ENCODE measurements around the gene ALG6.

The ALG6 gene

GRCh38 chr1:63367215-63368103 is at the start of gene ALG6:
Gene ALG6 (plus strand): TSS chr1:63367627. CDS start chr1:63370978, 3,351 bp downstream.
- DNase-seq (ENCODE audit: low read depth in 3 of 3): peak; percentile 84 to 92 (median 86)

DNA sequence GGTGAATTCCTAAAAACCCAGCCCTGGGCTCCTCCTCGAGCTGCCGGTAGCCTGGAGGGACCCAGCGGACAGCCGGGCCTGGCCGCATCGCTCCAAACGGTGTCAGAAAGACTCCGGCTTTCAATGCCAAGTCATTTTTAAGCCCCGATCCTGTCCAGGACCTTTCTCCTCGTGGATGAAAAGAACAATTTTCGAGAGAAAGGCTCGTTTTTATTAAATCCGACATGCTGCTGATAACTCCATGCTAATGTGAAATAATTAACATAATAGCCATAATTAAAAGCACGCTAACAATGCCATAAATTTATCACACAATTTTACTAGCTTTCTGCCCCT is 49.6 kb upstream of the ALG6 start:
- no peak for DNase-seq (ENCODE audit: low read depth in 3 of 3)

GRCh38 chr1:63318201-63318979 is 49.0 kb upstream of the ALG6 start:
- DNase-seq (ENCODE audit: low read depth in 3 of 3): no peak

- DNase-seq (ENCODE audit: low read depth in 3 of 3): no peak
Observed at GRCh38 chr1:63319046-63320021, 48.1 kb upstream of the ALG6 start.

GRCh38 chr1:63320022-63320721 is 47.3 kb upstream of the ALG6 start:
- no peak for DNase-seq (ENCODE audit: low read depth in 3 of 3)

- no peak for DNase-seq (ENCODE audit: low read depth in 3 of 3)
Observed at GRCh38 chr1:63321066-63321784, 46.2 kb upstream of the ALG6 start.

DNA sequence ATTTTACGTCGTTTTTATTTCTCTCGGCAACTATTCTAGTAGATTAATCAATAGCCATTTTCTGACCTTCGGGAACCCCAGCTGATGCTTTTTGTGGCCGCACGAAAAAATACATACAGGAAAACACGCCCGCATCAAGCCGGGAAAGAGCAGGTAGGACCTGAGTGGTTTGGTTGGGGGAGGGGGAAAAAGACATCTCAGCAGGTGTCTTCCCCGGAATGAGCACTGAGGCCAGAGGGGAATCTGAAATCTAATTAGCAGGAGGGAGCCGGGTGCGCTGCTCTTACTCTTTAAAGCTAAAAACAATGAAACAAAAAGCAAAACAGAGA is 45.7 kb upstream of the ALG6 start:
- no peak for DNase-seq (ENCODE audit: low read depth in 3 of 3)

DNA sequence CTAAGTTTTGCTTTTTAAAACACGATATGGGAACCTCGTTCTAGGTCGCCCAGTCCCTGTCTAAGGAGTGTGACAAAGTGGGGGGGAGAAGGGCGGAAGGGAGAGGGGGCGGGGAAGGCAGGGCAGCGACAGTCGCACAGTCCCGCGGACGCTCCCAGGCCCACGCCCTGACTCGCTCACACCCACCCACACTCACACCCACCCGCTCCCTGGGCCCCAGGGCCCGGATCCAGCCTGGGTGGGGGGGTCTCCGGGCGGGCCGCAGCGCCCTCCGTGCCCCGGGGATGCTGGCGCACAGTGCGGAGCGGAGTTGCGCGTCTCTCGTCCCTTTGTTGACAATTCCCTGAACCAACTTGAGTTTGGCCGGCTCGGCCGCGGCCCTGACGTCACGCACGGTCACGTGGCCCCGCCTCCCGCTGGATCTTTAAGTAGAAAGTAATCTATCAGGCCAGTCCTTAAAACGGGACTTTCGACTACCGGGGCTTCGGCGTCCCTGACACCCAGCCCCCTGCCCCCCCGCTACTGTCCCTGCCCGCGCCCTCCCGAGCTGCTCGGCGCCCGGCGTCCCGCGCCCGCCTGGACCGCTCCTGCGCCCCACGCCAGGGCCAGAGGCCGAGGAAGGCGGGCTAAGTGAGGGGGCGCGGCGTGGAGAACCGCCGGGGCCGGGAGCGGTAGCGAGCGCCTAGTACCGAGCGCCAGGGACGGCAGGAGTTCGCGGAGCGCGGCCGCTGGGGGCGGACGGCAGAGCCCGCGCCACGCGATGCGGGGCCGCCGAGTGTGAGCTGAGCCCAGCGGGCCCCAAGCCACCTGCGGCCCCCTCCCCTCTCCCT is 45.1 kb upstream of the ALG6 start, which contains the start of gene FOXD3:
TSS of gene FOXD3 (plus strand) at position 454 of the 830 bp plus-strand sequence. CDS start 492 bp downstream, outside the sequence.
- DNase-seq (ENCODE audit: low read depth in 3 of 3): no peak

- no peak for DNase-seq (ENCODE audit: low read depth in 3 of 3)
Observed at GRCh38 chr1:63322944-63323864, 44.2 kb upstream of the ALG6 start.

DNA sequence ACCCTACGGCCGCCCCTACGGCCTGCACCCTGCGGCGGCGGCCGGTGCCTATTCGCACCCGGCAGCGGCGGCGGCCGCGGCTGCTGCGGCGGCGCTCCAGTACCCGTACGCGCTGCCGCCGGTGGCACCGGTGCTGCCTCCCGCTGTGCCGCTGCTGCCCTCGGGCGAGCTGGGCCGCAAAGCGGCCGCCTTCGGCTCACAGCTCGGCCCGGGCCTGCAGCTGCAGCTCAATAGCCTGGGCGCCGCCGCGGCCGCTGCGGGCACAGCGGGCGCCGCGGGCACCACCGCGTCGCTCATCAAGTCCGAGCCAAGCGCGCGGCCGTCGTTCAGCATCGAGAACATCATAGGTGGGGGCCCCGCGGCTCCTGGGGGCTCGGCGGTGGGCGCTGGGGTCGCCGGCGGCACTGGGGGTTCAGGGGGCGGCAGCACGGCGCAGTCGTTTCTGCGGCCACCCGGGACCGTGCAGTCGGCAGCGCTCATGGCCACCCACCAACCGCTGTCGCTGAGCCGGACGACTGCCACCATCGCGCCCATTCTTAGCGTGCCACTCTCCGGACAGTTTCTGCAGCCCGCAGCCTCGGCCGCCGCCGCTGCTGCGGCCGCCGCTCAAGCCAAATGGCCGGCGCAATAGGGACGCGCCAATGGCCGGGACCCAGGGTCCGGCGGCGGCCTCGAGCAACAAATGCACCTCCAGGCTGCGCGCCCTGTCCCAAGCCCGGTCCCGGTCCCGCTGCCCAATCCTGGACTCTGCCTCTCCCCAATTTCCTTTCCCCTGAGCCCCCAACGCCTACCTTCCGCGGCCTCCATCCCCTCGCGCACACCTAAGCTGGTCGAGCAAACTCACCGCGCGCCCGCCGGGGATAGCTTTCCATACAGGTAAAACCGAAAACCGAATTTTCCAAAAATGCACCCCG is 43.3 kb upstream of the ALG6 start:
- DNase-seq (ENCODE audit: low read depth in 3 of 3): no peak

DNA sequence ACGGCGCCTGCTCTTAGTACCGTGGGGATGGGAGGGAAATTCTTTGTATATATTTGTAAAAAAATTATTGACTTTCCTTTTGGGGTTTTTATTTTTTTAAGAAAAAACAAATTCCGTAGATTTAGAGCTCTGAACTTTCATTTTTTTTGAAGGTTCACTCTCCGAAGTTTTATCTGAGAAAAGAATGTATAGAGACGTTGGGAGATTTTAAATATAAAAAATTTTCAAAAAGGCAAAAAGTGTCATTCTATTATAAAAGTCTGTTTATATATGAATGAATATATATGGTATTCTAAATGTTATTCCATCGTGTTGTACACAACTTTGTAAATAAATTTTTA is 42.7 kb upstream of the ALG6 start:
- DNase-seq (ENCODE audit: low read depth in 3 of 3): no peak

DNA sequence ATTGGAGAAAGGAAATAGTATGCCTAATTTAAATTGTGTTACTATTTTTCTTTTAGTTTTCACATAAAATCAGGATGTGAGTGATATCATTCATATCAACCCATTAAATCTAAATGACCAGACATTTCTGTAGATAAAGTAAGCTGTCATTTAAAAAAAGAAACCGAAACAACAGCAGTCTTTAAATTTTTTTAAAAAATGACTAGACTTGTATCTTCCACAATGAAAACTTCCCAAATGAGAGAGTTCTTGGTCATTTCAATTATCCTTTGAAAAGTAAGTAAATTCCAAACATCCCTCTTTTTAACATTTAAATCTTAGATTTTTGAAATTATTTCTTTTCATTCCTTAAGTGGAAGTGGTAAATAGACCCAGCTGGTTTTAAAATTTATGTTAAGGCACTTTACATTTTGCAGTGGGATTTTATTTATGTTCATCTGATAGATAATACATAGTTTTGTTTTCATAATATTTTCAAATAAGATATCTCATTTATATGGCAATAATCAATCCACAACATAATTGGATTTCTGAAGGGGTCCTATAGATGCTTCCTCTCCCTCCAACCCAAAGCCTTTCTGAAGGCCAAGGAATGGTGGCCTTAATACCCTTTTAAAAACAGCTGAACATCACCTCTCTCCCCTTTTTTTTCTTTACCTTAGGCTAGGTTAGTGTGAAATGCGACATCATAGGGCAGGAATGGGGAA is 42.0 kb upstream of the ALG6 start:
- no peak for DNase-seq (ENCODE audit: low read depth in 3 of 3)

GRCh38 chr1:63326106-63326472 is 41.3 kb upstream of the ALG6 start:
- no peak for DNase-seq (ENCODE audit: low read depth in 3 of 3)

GRCh38 chr1:63326473-63327380 is 40.7 kb upstream of the ALG6 start:
- DNase-seq (ENCODE audit: low read depth in 3 of 3): no peak

DNA sequence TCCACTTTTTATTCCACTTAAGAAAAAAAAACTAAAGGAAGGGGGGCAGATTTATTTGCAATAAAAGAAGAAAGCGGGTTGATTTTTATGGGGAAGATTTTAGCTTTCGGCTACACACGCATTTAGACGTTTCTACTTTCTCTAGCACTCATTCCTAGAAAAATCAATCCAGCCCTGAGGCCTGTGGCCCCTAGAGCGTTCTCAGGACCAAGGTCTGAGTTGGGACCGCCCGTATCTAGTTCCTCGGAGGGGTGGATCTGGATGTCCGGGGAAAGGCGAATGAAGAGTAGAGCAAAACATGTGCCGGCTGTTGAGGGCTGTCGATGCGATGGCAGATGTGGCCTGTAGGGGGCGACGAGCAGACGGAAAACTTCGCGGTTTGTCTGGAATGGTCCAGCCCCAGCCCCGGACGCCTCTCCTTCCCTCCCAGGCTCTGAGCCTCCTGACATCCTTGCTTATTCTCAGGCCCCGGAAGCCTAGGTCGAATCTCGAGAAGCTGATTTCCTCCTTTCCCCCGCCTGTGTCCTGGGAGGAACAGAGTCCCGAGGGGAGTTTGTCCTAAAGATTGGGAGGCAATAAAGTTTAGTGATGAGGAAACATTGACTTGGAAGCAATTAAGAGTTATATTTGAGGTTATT is 39.9 kb upstream of the ALG6 start:
- peak in 1 of 3 donors; percentile 48 for DNase-seq (ENCODE audit: low read depth in 3 of 3)

Data from stimulated activated CD4-positive, alpha-beta T cell treated with anti-CD3 and anti-CD28 coated beads, TNF-alpha, amount 100 ng/mL, for 48 hours (primary cell).